Sigmoid colon (tissue), 4 donors: ENCODE data around the gene CEP170B.

Experiments used
- EP300 ChIP-seq, 4 donors: sonication (generic); formaldehyde crosslinking; IDR thresholded peaks; one replicate each; pipeline ENCODE4 v1.6.1; 2017; ENCODE audit warnings: antibody characterized with exemption in 4 of 4
- POLR2A ChIP-seq, 2 donors: fragments of 450-650 bp; IDR thresholded peaks; one replicate each; pipeline ENCODE4 v1.6.1; 2016; ENCODE audit warnings: antibody characterized with exemption in 2 of 2, mild to moderate bottlenecking in 2 of 2, moderate library complexity in 2 of 2
- TF ChIP-seq, protein P1 (sequence below), 4 experiments: fragments of 450-650 bp in 3 of 4; fragments of 200-600 bp in 1 of 4; IDR thresholded peaks; one replicate each; pipeline ENCODE4 v1.5.1; 2016 to 2019; ENCODE audit warnings: antibody characterized with exemption in 4 of 4, mild to moderate bottlenecking in 3 of 4, moderate library complexity in 2 of 4

DNA sequence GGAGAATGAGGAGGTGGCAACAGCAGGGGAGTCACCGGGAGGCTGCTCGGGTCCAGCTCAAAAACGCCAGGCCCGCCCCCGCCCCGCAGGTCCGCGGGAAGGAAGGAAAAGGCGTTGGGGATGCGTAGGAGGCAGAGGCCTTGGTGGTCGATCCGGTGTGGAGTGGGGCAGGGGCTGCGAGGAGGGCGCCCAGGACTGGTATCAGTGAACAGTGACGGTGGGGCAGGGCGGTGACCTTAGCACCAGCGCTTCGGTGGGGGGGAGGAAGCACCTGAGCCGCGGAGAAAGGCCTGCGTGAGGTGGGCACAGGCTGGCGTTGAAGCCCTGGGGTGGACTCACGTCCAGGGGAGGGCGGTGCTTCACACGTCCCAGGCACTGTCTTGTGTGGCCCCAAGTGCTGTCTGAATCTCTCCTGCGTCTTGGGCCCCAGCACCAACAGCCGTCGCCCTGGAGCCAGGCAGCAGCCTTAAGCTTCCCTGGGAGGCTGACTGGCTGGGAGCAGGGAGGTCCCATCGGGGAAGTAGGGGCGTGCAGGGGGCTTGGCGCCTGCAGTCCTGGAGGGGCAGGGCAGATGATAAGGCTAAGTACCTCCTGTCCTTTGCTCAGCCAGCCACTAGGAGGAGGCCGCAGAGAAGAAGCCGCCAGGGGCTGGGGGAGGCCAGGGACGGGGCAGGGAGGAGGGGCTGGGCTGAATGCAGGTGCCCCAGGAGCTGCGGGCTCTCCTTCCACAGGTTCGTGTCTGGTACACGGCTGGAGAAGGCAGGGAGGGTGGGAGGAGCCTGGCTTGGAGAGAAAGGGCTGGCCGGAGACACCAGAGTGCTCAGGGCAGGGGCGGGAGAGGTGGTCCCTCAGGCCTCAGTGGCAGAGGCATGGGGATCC is 37.7 kb upstream of the CEP170B start:
- TF ChIP-seq, protein P1, sequence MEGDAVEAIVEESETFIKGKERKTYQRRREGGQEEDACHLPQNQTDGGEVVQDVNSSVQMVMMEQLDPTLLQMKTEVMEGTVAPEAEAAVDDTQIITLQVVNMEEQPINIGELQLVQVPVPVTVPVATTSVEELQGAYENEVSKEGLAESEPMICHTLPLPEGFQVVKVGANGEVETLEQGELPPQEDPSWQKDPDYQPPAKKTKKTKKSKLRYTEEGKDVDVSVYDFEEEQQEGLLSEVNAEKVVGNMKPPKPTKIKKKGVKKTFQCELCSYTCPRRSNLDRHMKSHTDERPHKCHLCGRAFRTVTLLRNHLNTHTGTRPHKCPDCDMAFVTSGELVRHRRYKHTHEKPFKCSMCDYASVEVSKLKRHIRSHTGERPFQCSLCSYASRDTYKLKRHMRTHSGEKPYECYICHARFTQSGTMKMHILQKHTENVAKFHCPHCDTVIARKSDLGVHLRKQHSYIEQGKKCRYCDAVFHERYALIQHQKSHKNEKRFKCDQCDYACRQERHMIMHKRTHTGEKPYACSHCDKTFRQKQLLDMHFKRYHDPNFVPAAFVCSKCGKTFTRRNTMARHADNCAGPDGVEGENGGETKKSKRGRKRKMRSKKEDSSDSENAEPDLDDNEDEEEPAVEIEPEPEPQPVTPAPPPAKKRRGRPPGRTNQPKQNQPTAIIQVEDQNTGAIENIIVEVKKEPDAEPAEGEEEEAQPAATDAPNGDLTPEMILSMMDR (IDR thresholded peaks at IDR 0.05), result peak in 3 of 4 experiments; percentile 32 to 53 (median 43)
- TF ChIP-seq EP300 (IDR thresholded peaks at IDR 0.05) (no peak), POLR2A (IDR thresholded peaks at IDR 0.05) (no peak)
